ENCODE measurements around the gene CATSPERD.
"Not testable (repeated sequence)": the region's sequence is repeated elsewhere in the genome, so short reads cannot be mapped to it uniquely, and the experiment has no call there.

Gene CATSPERD

GRCh38 chr19:5743630-5744029 lies 23.2 kb downstream of the CATSPERD start:
- no peak for DNase-seq

- DNase-seq: not testable (repeated sequence)
Measured at GRCh38 chr19:5744999-5745398, 24.6 kb downstream of the CATSPERD start.

GRCh38 chr19:5748920-5749319 lies 28.5 kb downstream of the CATSPERD start:
- DNase-seq: not testable (repeated sequence)

GRCh38 chr19:5749505-5749904 lies 29.1 kb downstream of the CATSPERD start:
- no peak for DNase-seq

- DNase-seq: no peak
Measured at GRCh38 chr19:5751709-5752108, 31.3 kb downstream of the CATSPERD start.

- no peak for DNase-seq
Measured at GRCh38 chr19:5753743-5754142, 33.3 kb downstream of the CATSPERD start.

- no peak for DNase-seq
Measured at GRCh38 chr19:5762608-5763217, 42.3 kb downstream of the CATSPERD start.

GRCh38 chr19:5765220-5765619 lies 44.8 kb downstream of the CATSPERD start:
- no peak for DNase-seq

GRCh38 chr19:5767949-5768348 lies 47.5 kb downstream of the CATSPERD start:
- no peak for DNase-seq

GRCh38 chr19:5772416-5772815 lies 52.0 kb downstream of the CATSPERD start:
- no peak for DNase-seq

- no peak for DNase-seq
Measured at GRCh38 chr19:5773276-5773675, 52.8 kb downstream of the CATSPERD start.

GRCh38 chr19:5774921-5775320 lies 54.5 kb downstream of the CATSPERD start:
- DNase-seq: no peak

- no peak for DNase-seq
Measured at GRCh38 chr19:5775668-5776309, 55.4 kb downstream of the CATSPERD start.

- no peak for DNase-seq
Measured at GRCh38 chr19:5778402-5778801, 58.0 kb downstream of the CATSPERD start.

- DNase-seq: not testable (repeated sequence)
Measured at GRCh38 chr19:5780916-5781315, 60.5 kb downstream of the CATSPERD start.

- no peak for DNase-seq
Measured at GRCh38 chr19:5782322-5782721, 61.9 kb downstream of the CATSPERD start.

GRCh38 chr19:5782945-5783919 lies 62.8 kb downstream of the CATSPERD start:
- no peak for DNase-seq

- no peak for DNase-seq
Measured at GRCh38 chr19:5784581-5785147, 64.2 kb downstream of the CATSPERD start, which contains the start of gene PRR22. TSS of gene PRR22 (minus strand) at chr19:5784746. CDS start at chr19:5784660, 86 bp downstream.

- DNase-seq: no peak
Measured at GRCh38 chr19:5785423-5785822, 65.0 kb downstream of the CATSPERD start.

GRCh38 chr19:5786593-5787408 lies 66.4 kb downstream of the CATSPERD start:
- no peak for DNase-seq

GRCh38 chr19:5787409-5788182 lies 67.2 kb downstream of the CATSPERD start:
- no peak for DNase-seq
